HepG2 (cell line): ENCODE data around the gene ZNF500. TPM values are rescaled to one million over a fixed set of nuclear protein-coding genes. Genes with fewer than 3 reads are reported as not detected.
A peak's percentile ranks its signal among the peaks of the same experiment; 100 is the strongest.

Experiments
- CAMTA2 ChIP-seq: sonication (generic); formaldehyde crosslinking; IDR thresholded peaks from 2 replicates; pipeline ENCODE4 v1.4.0; 2020; ENCODE audit warnings: mild to moderate bottlenecking, missing genetic modification reagents, borderline replicate concordance
- CENPBD1 ChIP-seq: sonication (generic); formaldehyde crosslinking; IDR thresholded peaks from 2 replicates; pipeline ENCODE4 v1.8.0; 2022; ENCODE audit warnings: missing genetic modification reagents, low read depth, mild to moderate bottlenecking, borderline replicate concordance
- CENPT ChIP-seq: sonication (generic); formaldehyde crosslinking; IDR thresholded peaks from 2 replicates; pipeline ENCODE4 v1.8.0; 2022; ENCODE audit warnings: low read depth, mild to moderate bottlenecking, moderate library complexity, missing genetic modification reagents
- NFE2L2 ChIP-seq: fragments of 150-350 bp; IDR thresholded peaks from 2 replicates; pipeline ENCODE4 v1.6.1; 2014; ENCODE audit warnings: low read length
- POGK ChIP-seq: sonication (generic); formaldehyde crosslinking; conservative IDR thresholded peaks from 2 replicates; pipeline ENCODE4 v1.8.0; 2022; ENCODE audit warnings: mild to moderate bottlenecking, moderate library complexity, missing genetic modification reagents
- POLR2G ChIP-seq: fragments of 200-400 bp; formaldehyde crosslinking; IDR thresholded peaks from 2 replicates; pipeline ENCODE4 v1.6.1; 2018; ENCODE audit warnings: mild to moderate bottlenecking, low read depth, low read length, moderate library complexity
- SMARCE1 ChIP-seq: fragments of 450-650 bp; IDR thresholded peaks from 2 replicates; pipeline ENCODE4 v1.6.1; 2017; ENCODE audit warnings: borderline replicate concordance
- TAF1 ChIP-seq: sonication (generic); formaldehyde crosslinking; IDR thresholded peaks from 2 replicates; pipeline ENCODE4 v1.4.0; 2020; ENCODE audit warnings: missing genetic modification reagents
- ZKSCAN1 ChIP-seq: fragments of 150-350 bp; IDR thresholded peaks from 2 replicates; pipeline ENCODE4 v1.6.1; 2014; ENCODE audit warnings: low read length
- ZNF30 ChIP-seq: sonication (generic); formaldehyde crosslinking; IDR thresholded peaks from 2 replicates; pipeline ENCODE4 v1.5.0; 2020; ENCODE audit warnings: mild to moderate bottlenecking, missing genetic modification reagents
- ZNF33A ChIP-seq: sonication (generic); formaldehyde crosslinking; IDR thresholded peaks from 2 replicates; pipeline ENCODE4 v1.5.1; 2020; ENCODE audit warnings: missing genetic modification reagents, mild to moderate bottlenecking, moderate library complexity, borderline replicate concordance
- ZNF567 ChIP-seq: sonication (generic); formaldehyde crosslinking; IDR thresholded peaks from 2 replicates; pipeline ENCODE4 v1.8.1; 2023; ENCODE audit warnings: mild to moderate bottlenecking, missing genetic modification reagents, borderline replicate concordance
- ZNF646 ChIP-seq: sonication (generic); formaldehyde crosslinking; IDR thresholded peaks from 2 replicates; pipeline ENCODE4 v1.9.0; 2021; ENCODE audit warnings: mild to moderate bottlenecking, missing genetic modification reagents
- ZNF652 ChIP-seq: IDR thresholded peaks from 2 replicates; pipeline ENCODE4 v1.6.1; 2016; ENCODE audit warnings: low read depth, borderline replicate concordance
- ZNF674 ChIP-seq: sonication (generic); formaldehyde crosslinking; IDR thresholded peaks from 2 replicates; pipeline ENCODE4 v1.5.0; 2020; ENCODE audit warnings: low read depth, mild to moderate bottlenecking, missing genetic modification reagents
- ZNF775 ChIP-seq: sonication (generic); formaldehyde crosslinking; IDR thresholded peaks from 2 replicates; pipeline ENCODE4 v1.4.0; 2020; ENCODE audit warnings: missing genetic modification reagents, mild to moderate bottlenecking, moderate library complexity, borderline replicate concordance
- polyA plus RNA-seq, 8 experiments: library from polyadenylated mRNA; depleted of rRNA in 3 of 8; stranded (reverse) in 7 of 8; unstranded in 1 of 8; fragments of >200 nt; fragmentation: Illumina TruSeq in 4 of 8; extraction: Trizol in 4 of 8; gene quantifications; 2 replicates each; pipeline versions ENCODE4 v1.2.1 to v1.2.3, GENCODE V29; 2011 to 2016; ENCODE audit warnings: low read depth in 4 of 8, missing spikeins in 1 of 8, mixed read lengths in 1 of 8; ENCODE audit not compliant: insufficient read depth in 1 of 8
- total RNA-seq, 5 experiments: library from RNA; depleted of rRNA; stranded (reverse); fragments of >200 nt; fragmentation: Illumina TruSeq; extraction: Trizol; gene quantifications; 2 replicates each; pipeline ENCODE4 v1.2.3, GENCODE V29; 2016; ENCODE audit warnings: low read depth in 1 of 5
- TF ChIP-seq, protein P1 (sequence below): sonication (generic); formaldehyde crosslinking; IDR thresholded peaks from 2 replicates; pipeline ENCODE4 v1.8.1; 2023; ENCODE audit warnings: missing genetic modification reagents, mild to moderate bottlenecking, borderline replicate concordance
- TF ChIP-seq, protein P2 (sequence below): sonication (generic); formaldehyde crosslinking; IDR thresholded peaks from 2 replicates; pipeline ENCODE4 v1.5.0; 2020; ENCODE audit warnings: mild to moderate bottlenecking, missing genetic modification reagents

ZNF500 gene
- total and polyA plus RNA-seq, 2 of the 13 experiments (the other 11 are each of a cell fraction or from before 2014, with no cell fraction given) = 6.1 to 12.2 TPM

DNA sequence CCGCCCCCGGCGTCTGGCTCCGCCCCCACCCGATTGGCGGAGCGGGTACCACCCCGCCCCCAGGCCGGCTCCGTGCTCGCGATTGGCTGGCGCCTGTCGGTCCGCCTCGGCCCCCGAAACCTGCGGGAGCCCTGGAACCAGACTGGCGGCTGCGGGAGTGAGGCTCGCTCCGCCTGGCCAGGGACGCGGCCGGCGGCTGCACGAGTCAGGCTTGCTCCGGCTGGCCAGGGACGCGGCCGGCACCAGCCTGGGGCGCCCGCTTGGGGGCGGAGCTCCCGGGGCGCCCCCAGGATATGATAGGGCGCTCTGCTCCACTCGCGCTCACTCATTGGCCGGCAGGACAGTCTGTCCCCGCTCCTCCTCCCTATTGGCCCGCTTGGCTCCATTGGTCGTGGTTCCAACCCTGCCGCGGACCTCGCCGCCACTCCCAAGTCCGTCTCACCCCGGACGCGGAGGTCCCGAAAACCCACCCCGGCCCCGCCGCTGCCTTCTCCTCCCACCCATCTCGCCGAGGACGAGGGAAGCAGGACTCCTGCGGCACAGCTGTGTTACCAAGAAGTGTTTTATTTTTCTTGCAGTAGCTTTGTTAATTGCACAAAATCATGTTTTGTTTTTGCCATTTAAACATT, 35.8 kb upstream of the ZNF500 start (continued):
- TF ChIP-seq, protein P1, sequence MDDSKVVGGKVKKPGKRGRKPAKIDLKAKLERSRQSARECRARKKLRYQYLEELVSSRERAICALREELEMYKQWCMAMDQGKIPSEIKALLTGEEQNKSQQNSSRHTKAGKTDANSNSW (CRISPR knock-in tag) = no peak
- TF ChIP-seq ZNF30 (CRISPR knock-in tag) (no peak), POLR2G (peak; percentile 73), CENPT (no peak), ZNF646 (CRISPR knock-in tag) (no peak), ZNF33A (CRISPR knock-in tag) (no peak), CAMTA2 (no peak), ZKSCAN1 (no peak), ZNF567 (CRISPR knock-in tag) (no peak), SMARCE1 (no peak), ZNF652 (CRISPR knock-in tag) (no peak), TAF1 (peak; percentile 46; the same call in 1 of the 2 replicates), ZNF775 (no peak), POGK (CRISPR knock-in tag) (peak; percentile 60; the same call in 1 of the 2 replicates), ZNF674 (no peak), CENPBD1 (CRISPR knock-in tag) (no peak), NFE2L2 (no peak)
- TF ChIP-seq, protein P2, sequence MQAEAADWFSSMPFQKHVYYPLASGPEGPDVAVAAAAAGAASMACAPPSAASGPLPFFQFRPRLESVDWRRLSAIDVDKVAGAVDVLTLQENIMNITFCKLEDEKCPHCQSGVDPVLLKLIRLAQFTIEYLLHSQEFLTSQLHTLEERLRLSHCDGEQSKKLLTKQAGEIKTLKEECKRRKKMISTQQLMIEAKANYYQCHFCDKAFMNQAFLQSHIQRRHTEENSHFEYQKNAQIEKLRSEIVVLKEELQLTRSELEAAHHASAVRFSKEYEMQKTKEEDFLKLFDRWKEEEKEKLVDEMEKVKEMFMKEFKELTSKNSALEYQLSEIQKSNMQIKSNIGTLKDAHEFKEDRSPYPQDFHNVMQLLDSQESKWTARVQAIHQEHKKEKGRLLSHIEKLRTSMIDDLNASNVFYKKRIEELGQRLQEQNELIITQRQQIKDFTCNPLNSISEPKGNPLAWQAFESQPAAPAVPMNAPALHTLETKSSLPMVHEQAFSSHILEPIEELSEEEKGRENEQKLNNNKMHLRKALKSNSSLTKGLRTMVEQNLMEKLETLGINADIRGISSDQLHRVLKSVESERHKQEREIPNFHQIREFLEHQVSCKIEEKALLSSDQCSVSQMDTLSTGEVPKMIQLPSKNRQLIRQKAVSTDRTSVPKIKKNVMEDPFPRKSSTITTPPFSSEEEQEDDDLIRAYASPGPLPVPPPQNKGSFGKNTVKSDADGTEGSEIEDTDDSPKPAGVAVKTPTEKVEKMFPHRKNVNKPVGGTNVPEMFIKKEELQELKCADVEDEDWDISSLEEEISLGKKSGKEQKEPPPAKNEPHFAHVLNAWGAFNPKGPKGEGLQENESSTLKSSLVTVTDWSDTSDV = no peak
